Measurements from ENCODE around the gene ASMTL.

ASMTL gene

GRCh38 chrX:1481636-1482529, 29.2 kb upstream of the ASMTL start (continued):
- TF ChIP-seq OSR1 (CRISPR knock-in tag; IDR thresholded peaks at IDR 0.05) (no peak), ZC3H10 (CRISPR knock-in tag; IDR thresholded peaks at IDR 0.05) (no peak), TCF4 (CRISPR knock-in tag; IDR thresholded peaks at IDR 0.05; ENCODE audit: borderline replicate concordance) (no peak), ISL1 (CRISPR knock-in tag; IDR thresholded peaks at IDR 0.05) (no peak), ZNF8 (CRISPR knock-in tag; IDR thresholded peaks at IDR 0.05) (no peak), BACH2 (CRISPR knock-in tag; IDR thresholded peaks at IDR 0.05; ENCODE audit: borderline replicate concordance) (no peak), ESRRG (CRISPR knock-in tag; IDR thresholded peaks at IDR 0.05) (no peak), SNAI2 (CRISPR knock-in tag; IDR thresholded peaks at IDR 0.05) (no peak)

- ATAC-seq = no peak
- TF ChIP-seq TSHZ2 (CRISPR knock-in tag; IDR thresholded peaks at IDR 0.05) = no peak
- no peak for TF ChIP-seq ARNTL (CRISPR knock-in tag; IDR thresholded peaks at IDR 0.05; ENCODE audit: borderline replicate concordance, low read depth)
- no peak for TF ChIP-seq ESRRG (CRISPR knock-in tag; IDR thresholded peaks at IDR 0.05)
- no peak for TF ChIP-seq ZNF70 (CRISPR knock-in tag; IDR thresholded peaks at IDR 0.05)
- no peak for TF ChIP-seq ISL1 (CRISPR knock-in tag; IDR thresholded peaks at IDR 0.05)
- no peak for TF ChIP-seq ZNF8 (CRISPR knock-in tag; IDR thresholded peaks at IDR 0.05)
- no peak for TF ChIP-seq CREB5 (CRISPR knock-in tag; IDR thresholded peaks at IDR 0.05; ENCODE audit: low read depth)
- no peak for TF ChIP-seq POU6F1 (CRISPR knock-in tag; IDR thresholded peaks at IDR 0.05; ENCODE audit: borderline replicate concordance, low read depth)
- TF ChIP-seq ZFP3 (CRISPR knock-in tag; IDR thresholded peaks at IDR 0.05) = no peak
- no peak for TF ChIP-seq RARB (CRISPR knock-in tag; IDR thresholded peaks at IDR 0.05)
Observed at GRCh38 chrX:1480082-1480785, 27.5 kb upstream of the ASMTL start.

- no peak for ATAC-seq
- TF ChIP-seq RARB (CRISPR knock-in tag; IDR thresholded peaks at IDR 0.05) (no peak), CREB5 (CRISPR knock-in tag; IDR thresholded peaks at IDR 0.05; ENCODE audit: low read depth) (no peak), ESRRG (CRISPR knock-in tag; IDR thresholded peaks at IDR 0.05) (no peak)
Observed at GRCh38 chrX:1477801-1478458, 25.2 kb upstream of the ASMTL start.

GRCh38 chrX:1477229-1477628, 24.5 kb upstream of the ASMTL start:
- ATAC-seq = no peak
- no peak for TF ChIP-seq GLIS3 (CRISPR knock-in tag; IDR thresholded peaks at IDR 0.05)
- TF ChIP-seq ZFP3 (CRISPR knock-in tag; IDR thresholded peaks at IDR 0.05) = no peak
- TF ChIP-seq TSHZ2 (CRISPR knock-in tag; IDR thresholded peaks at IDR 0.05) = no peak
- no peak for TF ChIP-seq CSRNP3 (CRISPR knock-in tag; IDR thresholded peaks at IDR 0.05)
- no peak for TF ChIP-seq ZC3H10 (CRISPR knock-in tag; IDR thresholded peaks at IDR 0.05)
- TF ChIP-seq TCF4 (CRISPR knock-in tag; IDR thresholded peaks at IDR 0.05; ENCODE audit: borderline replicate concordance) = no peak
- TF ChIP-seq ZNF8 (CRISPR knock-in tag; IDR thresholded peaks at IDR 0.05) = no peak
- TF ChIP-seq POU6F1 (CRISPR knock-in tag; IDR thresholded peaks at IDR 0.05; ENCODE audit: borderline replicate concordance, low read depth) = no peak
